ENCODE measurements around the gene NREP. TPM values are rescaled to one million over a fixed set of nuclear protein-coding genes. Genes with fewer than 3 reads are reported as not detected.

The NREP gene
- total and polyA plus RNA-seq, 2 experiments from 2014 or later = 260 to 300 TPM

GRCh38 chr5:111764019-111764418 lies 7.0 kb upstream of the NREP start:
- Histone ChIP-seq H3K9me2 (ENCODE audit: insufficient read depth) (no peaks in the 10 kb centered on the region), H3K4me3 (no peak overlapping the region), H3F3A (replicated peaks; ENCODE audit: low read depth) (no peaks in the 10 kb centered on the region), H2AFZ (no peak overlapping the region), H4K20me1 (replicated peaks; ENCODE audit: insufficient read depth) (no peaks in the 10 kb centered on the region), H3K27me3 (ENCODE audit: insufficient read depth) (no peaks in the 10 kb centered on the region), H3K79me2 (replicated peaks; ENCODE audit: insufficient read depth) (no peaks in the 10 kb centered on the region), H3K4me1 (ENCODE audit: insufficient read depth) (peaks cover 7% of the 10 kb centered on the region), H3K27ac (ENCODE audit: low read depth) (no peak overlapping the region), H3K4me2 (no peak overlapping the region), H3K36me3 (ENCODE audit: insufficient read depth) (no peaks in the 10 kb centered on the region)
- DNase-seq (ENCODE audit: low spot score) = peak; percentile 22
- ATAC-seq = peak; percentile 67
- no peak for TF ChIP-seq ZNF331 (CRISPR knock-in tag; IDR thresholded peaks at IDR 0.05; ENCODE audit: low read depth)
- no peak for TF ChIP-seq ETS1 (IDR thresholded peaks at IDR 0.05)
- no peak for TF ChIP-seq EZH2phosphoT487 (IDR thresholded peaks at IDR 0.05; ENCODE audit: unreplicated experiment)
- TF ChIP-seq EZH2 (IDR thresholded peaks at IDR 0.05; ENCODE audit: low read depth, unreplicated experiment) = no peak
- no peak for TF ChIP-seq ZNF462 (CRISPR knock-in tag; IDR thresholded peaks at IDR 0.05)
- TF ChIP-seq CREB1 (CRISPR knock-in tag; IDR thresholded peaks at IDR 0.05; ENCODE audit: low read depth) = no peak
- no peak for TF ChIP-seq CTCF (conservative IDR thresholded peaks at IDR 0.05; ENCODE audit: low read depth in 2 of 2)
- no peak for TF ChIP-seq REST (IDR thresholded peaks at IDR 0.05; ENCODE audit: unreplicated experiment)
- no peak for TF ChIP-seq NANOG (IDR thresholded peaks at IDR 0.05; ENCODE audit: borderline replicate concordance)
- no peak for TF ChIP-seq POLR2AphosphoS5 (IDR thresholded peaks at IDR 0.05; ENCODE audit: low read depth)
- H3K27ac Mint-ChIP-seq = no peak overlapping the region
- peaks cover 3% of the 10 kb centered on the region for H3K27me3 Mint-ChIP-seq (ENCODE audit: insufficient read depth, low read depth, poor library complexity)
- H3K4me3 Mint-ChIP-seq = no peak overlapping the region
- peaks cover 17% of the 10 kb centered on the region for H3K4me1 Mint-ChIP-seq
- H3K36me3 Mint-ChIP-seq (ENCODE audit: low read depth) = no peaks in the 10 kb centered on the region
- no peaks in the 10 kb centered on the region; the same call in 2 of the 3 replicates for H3K9me3 Mint-ChIP-seq

Measured in GM23338 (cell line).